SK-N-SH treated with all-trans-retinoic acid at 6 μM for 48 hours (cell line): ENCODE data around the gene FAM32A.

Source experiments
- ATAC-seq: fragments of 200-7000 bp; cut with Tn5 transposase; 3 replicates; pipeline ENCODE4 v1.9.1; 2020; ENCODE audit warnings: mild to moderate bottlenecking, moderate library complexity
- ARNTL ChIP-seq: fragments of 450-650 bp; formaldehyde crosslinking; IDR thresholded peaks from 2 replicates; pipeline ENCODE4 v1.5.0; 2020; ENCODE audit warnings: low read depth, mild to moderate bottlenecking, moderate library complexity, borderline replicate concordance
- BACH2 ChIP-seq: fragments of 250-450 bp; sonication (Bioruptor Pico); IDR thresholded peaks from 2 replicates; pipeline ENCODE4 v1.9.0; 2021; ENCODE audit warnings: mild to moderate bottlenecking, borderline replicate concordance
- CREB5 ChIP-seq: fragments of 250-450 bp; sonication (Bioruptor Pico); IDR thresholded peaks from 2 replicates; pipeline ENCODE4 v1.5.1; 2020; ENCODE audit warnings: low read depth, mild to moderate bottlenecking, moderate library complexity
- CSRNP3 ChIP-seq: fragments of 250-450 bp; sonication (Bioruptor Pico); IDR thresholded peaks from 2 replicates; pipeline ENCODE4 v1.5.1; 2021; ENCODE audit warnings: mild to moderate bottlenecking, moderate library complexity
- ESRRG ChIP-seq: fragments of 250-450 bp; sonication (Bioruptor Pico); IDR thresholded peaks from 2 replicates; pipeline ENCODE4 v1.6.1; 2021; ENCODE audit warnings: mild to moderate bottlenecking
- GLIS3 ChIP-seq: fragments of 250-450 bp; sonication (Bioruptor Pico); IDR thresholded peaks from 2 replicates; pipeline ENCODE4 v1.5.0; 2020; ENCODE audit warnings: mild to moderate bottlenecking, moderate library complexity
- ISL1 ChIP-seq: fragments of 250-450 bp; sonication (Bioruptor Pico); IDR thresholded peaks from 2 replicates; pipeline ENCODE4 v2.1.2; 2022; ENCODE audit warnings: mild to moderate bottlenecking, moderate library complexity
- OSR1 ChIP-seq: fragments of 250-450 bp; sonication (Bioruptor Pico); IDR thresholded peaks from 2 replicates; pipeline ENCODE4 v1.8.0; 2022; ENCODE audit warnings: moderate library complexity, mild to moderate bottlenecking, inconsistent platforms
- SNAI2 ChIP-seq: fragments of 250-450 bp; sonication (Bioruptor Pico); IDR thresholded peaks from 2 replicates; pipeline ENCODE4 v1.5.0; 2020; ENCODE audit warnings: mild to moderate bottlenecking, moderate library complexity
- TCF4 ChIP-seq: fragments of 250-450 bp; sonication (Bioruptor Pico); IDR thresholded peaks from 2 replicates; pipeline ENCODE4 v1.8.0; 2021; ENCODE audit warnings: mild to moderate bottlenecking, moderate library complexity, borderline replicate concordance
- ZC3H10 ChIP-seq: fragments of 250-450 bp; sonication (Bioruptor Pico); IDR thresholded peaks from 2 replicates; pipeline ENCODE4 v1.5.1; 2021; ENCODE audit warnings: mild to moderate bottlenecking, moderate library complexity
- ZFP3 ChIP-seq: fragments of 250-450 bp; sonication (Bioruptor Pico); IDR thresholded peaks from 2 replicates; pipeline ENCODE4 v1.5.0; 2020; ENCODE audit warnings: mild to moderate bottlenecking, moderate library complexity
- ZNF565 ChIP-seq: fragments of 450-650 bp; formaldehyde crosslinking; conservative IDR thresholded peaks from 2 replicates; pipeline ENCODE4 v1.5.0; 2020; ENCODE audit warnings: low read depth, mild to moderate bottlenecking, moderate library complexity
- ZNF70 ChIP-seq: fragments of 450-650 bp; formaldehyde crosslinking; IDR thresholded peaks from 2 replicates; pipeline ENCODE4 v1.5.0; 2020; ENCODE audit warnings: mild to moderate bottlenecking, moderate library complexity
- ZNF8 ChIP-seq: fragments of 450-650 bp; formaldehyde crosslinking; IDR thresholded peaks from 2 replicates; pipeline ENCODE4 v1.5.0; 2020; ENCODE audit warnings: mild to moderate bottlenecking, moderate library complexity
- TF ChIP-seq, protein P1 (sequence below): fragments of 250-450 bp; sonication (Bioruptor Pico); IDR thresholded peaks from 2 replicates; pipeline ENCODE4 v1.8.0; 2021; ENCODE audit warnings: low read depth, mild to moderate bottlenecking, moderate library complexity, borderline replicate concordance
- TF ChIP-seq, protein P2 (sequence below): fragments of 250-450 bp; sonication (Bioruptor Pico); IDR thresholded peaks from 2 replicates; pipeline ENCODE4 v1.8.0; 2020; ENCODE audit warnings: mild to moderate bottlenecking, moderate library complexity, borderline replicate concordance
- TF ChIP-seq, protein P3 (sequence below): fragments of 250-450 bp; sonication (Bioruptor Pico); IDR thresholded peaks from 2 replicates; pipeline ENCODE4 v1.5.0; 2020; ENCODE audit warnings: mild to moderate bottlenecking, moderate library complexity

Gene FAM32A

DNA sequence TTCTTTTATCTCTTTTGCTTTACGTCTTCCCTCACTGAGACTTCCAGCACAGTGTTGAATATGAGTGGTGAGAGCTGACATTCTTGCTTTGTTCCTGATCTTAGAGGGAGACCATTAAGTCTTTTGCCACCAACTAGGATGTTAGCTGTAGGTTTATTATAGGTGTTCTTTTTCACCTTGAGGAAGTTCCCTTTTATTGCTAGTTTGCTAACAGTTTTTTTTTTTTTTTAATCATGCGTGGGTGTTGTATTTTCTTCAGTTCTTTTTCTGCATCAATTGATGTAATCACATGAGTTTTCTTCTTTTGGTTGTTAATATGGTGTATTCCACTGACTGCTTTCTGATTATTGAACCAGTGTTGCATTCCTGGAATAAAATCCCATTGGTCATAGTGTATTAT, 33.6 kb downstream of the FAM32A start:
- TF ChIP-seq, protein P1, sequence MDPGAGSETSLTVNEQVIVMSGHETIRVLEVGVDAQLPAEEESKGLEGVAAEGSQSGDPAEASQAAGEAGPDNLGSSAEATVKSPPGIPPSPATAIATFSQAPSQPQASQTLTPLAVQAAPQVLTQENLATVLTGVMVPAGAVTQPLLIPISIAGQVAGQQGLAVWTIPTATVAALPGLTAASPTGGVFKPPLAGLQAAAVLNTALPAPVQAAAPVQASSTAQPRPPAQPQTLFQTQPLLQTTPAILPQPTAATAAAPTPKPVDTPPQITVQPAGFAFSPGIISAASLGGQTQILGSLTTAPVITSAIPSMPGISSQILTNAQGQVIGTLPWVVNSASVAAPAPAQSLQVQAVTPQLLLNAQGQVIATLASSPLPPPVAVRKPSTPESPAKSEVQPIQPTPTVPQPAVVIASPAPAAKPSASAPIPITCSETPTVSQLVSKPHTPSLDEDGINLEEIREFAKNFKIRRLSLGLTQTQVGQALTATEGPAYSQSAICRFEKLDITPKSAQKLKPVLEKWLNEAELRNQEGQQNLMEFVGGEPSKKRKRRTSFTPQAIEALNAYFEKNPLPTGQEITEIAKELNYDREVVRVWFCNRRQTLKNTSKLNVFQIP (CRISPR knock-in tag) = no peak
- TF ChIP-seq, protein P2, sequence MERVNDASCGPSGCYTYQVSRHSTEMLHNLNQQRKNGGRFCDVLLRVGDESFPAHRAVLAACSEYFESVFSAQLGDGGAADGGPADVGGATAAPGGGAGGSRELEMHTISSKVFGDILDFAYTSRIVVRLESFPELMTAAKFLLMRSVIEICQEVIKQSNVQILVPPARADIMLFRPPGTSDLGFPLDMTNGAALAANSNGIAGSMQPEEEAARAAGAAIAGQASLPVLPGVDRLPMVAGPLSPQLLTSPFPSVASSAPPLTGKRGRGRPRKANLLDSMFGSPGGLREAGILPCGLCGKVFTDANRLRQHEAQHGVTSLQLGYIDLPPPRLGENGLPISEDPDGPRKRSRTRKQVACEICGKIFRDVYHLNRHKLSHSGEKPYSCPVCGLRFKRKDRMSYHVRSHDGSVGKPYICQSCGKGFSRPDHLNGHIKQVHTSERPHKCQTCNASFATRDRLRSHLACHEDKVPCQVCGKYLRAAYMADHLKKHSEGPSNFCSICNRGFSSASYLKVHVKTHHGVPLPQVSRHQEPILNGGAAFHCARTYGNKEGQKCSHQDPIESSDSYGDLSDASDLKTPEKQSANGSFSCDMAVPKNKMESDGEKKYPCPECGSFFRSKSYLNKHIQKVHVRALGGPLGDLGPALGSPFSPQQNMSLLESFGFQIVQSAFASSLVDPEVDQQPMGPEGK (CRISPR knock-in tag) = no peak
- TF ChIP-seq, protein P3, sequence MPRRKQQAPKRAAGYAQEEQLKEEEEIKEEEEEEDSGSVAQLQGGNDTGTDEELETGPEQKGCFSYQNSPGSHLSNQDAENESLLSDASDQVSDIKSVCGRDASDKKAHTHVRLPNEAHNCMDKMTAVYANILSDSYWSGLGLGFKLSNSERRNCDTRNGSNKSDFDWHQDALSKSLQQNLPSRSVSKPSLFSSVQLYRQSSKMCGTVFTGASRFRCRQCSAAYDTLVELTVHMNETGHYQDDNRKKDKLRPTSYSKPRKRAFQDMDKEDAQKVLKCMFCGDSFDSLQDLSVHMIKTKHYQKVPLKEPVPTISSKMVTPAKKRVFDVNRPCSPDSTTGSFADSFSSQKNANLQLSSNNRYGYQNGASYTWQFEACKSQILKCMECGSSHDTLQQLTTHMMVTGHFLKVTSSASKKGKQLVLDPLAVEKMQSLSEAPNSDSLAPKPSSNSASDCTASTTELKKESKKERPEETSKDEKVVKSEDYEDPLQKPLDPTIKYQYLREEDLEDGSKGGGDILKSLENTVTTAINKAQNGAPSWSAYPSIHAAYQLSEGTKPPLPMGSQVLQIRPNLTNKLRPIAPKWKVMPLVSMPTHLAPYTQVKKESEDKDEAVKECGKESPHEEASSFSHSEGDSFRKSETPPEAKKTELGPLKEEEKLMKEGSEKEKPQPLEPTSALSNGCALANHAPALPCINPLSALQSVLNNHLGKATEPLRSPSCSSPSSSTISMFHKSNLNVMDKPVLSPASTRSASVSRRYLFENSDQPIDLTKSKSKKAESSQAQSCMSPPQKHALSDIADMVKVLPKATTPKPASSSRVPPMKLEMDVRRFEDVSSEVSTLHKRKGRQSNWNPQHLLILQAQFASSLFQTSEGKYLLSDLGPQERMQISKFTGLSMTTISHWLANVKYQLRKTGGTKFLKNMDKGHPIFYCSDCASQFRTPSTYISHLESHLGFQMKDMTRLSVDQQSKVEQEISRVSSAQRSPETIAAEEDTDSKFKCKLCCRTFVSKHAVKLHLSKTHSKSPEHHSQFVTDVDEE = no peak
- no peak for TF ChIP-seq CSRNP3
- TF ChIP-seq ZNF565 (CRISPR knock-in tag) = no peak
- TF ChIP-seq ZNF70 = no peak
- TF ChIP-seq SNAI2 = no peak
- no peak for TF ChIP-seq ZNF8
- no peak for TF ChIP-seq OSR1 (CRISPR knock-in tag)
- TF ChIP-seq ISL1 (CRISPR knock-in tag) = no peak
- no peak for TF ChIP-seq ARNTL (CRISPR knock-in tag)
- TF ChIP-seq TCF4 (CRISPR knock-in tag) = no peak
- no peak for TF ChIP-seq GLIS3 (CRISPR knock-in tag)
- TF ChIP-seq ZC3H10 (CRISPR knock-in tag) = no peak

DNA sequence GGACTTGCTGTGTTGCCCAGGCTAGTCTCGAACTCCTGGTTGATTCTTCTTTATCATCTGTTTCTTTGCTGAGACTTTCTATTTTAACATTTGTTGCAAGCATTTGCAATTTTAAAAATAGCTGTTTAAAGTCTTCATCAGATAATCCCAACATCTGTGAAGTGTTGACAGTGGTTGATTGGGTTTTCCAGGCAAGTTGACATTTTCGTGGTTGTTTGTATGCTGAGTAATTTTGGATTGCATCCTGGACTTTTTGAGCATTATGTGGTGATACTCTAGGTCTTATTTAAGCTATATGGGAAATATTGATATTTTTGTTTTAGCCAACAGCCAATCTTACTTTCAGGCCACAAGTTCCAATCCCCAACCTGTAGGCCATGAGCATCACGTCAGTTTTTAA, 37.6 kb downstream of the FAM32A start:
- no peak for TF ChIP-seq ESRRG (CRISPR knock-in tag)
- no peak for ATAC-seq

More for the DNA sequence above, 33.6 kb downstream of the FAM32A start:
- ATAC-seq = no peak

DNA sequence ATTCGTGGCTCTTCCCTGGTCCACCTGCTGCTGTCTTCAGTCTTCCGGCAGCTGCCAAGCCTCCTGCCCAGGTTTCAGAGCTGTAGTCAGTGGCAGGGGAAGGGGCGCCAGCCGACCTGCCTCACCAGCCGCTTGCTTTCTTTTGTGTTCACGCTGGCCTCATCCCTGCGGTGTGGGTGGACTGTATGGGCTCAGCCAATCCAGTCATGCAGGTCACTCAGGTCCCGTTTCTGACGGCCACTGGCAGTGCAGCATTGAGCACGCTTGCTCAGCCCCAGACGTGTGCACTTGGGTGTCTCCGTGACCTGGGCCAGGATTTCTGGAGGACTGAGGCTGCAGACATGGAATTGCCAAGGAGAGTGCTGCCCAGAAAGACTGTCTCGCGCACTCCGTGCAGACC, 38.5 kb downstream of the FAM32A start:
- TF ChIP-seq BACH2 (CRISPR knock-in tag) = no peak
- TF ChIP-seq ZFP3 (CRISPR knock-in tag) = no peak
- TF ChIP-seq CREB5 (CRISPR knock-in tag) = no peak
- TF ChIP-seq, protein P2 (CRISPR knock-in tag) = no peak
- TF ChIP-seq, protein P1 (CRISPR knock-in tag) = no peak
- ATAC-seq = no peak
